HepG2 (cell line): ENCODE results near the gene RPL23. TPM values are rescaled to one million over a fixed set of nuclear protein-coding genes. Genes with fewer than 3 reads are reported as not detected.

Experiments
- FOXA1 ChIP-seq, 2 experiments: fragments of 450-650 bp in 1 of 2; sonication (generic) in 1 of 2; formaldehyde crosslinking in 1 of 2; IDR thresholded peaks; 2 replicates each; pipeline versions ENCODE4 v1.4.0 to v1.6.1; 2016 to 2020; ENCODE audit warnings: missing genetic modification reagents in 1 of 2
- GLMP ChIP-seq: sonication (generic); formaldehyde crosslinking; IDR thresholded peaks from 2 replicates; pipeline ENCODE4 v1.9.0; 2021; ENCODE audit warnings: missing genetic modification reagents, mild to moderate bottlenecking, borderline replicate concordance
- GPBP1L1 ChIP-seq: sonication (generic); formaldehyde crosslinking; IDR thresholded peaks from 2 replicates; pipeline ENCODE4 v1.5.0; 2020; ENCODE audit warnings: mild to moderate bottlenecking, missing genetic modification reagents
- HOXD1 ChIP-seq: sonication (generic); formaldehyde crosslinking; IDR thresholded peaks from 2 replicates; pipeline ENCODE4 v1.5.0; 2020; ENCODE audit warnings: missing genetic modification reagents
- JUNB ChIP-seq: sonication (generic); formaldehyde crosslinking; IDR thresholded peaks from 2 replicates; pipeline ENCODE4 v1.8.0; 2022; ENCODE audit warnings: missing genetic modification reagents, mild to moderate bottlenecking, borderline replicate concordance
- MEIS2 ChIP-seq: sonication (generic); formaldehyde crosslinking; IDR thresholded peaks from 2 replicates; pipeline ENCODE4 v1.9.0; 2021; ENCODE audit warnings: mild to moderate bottlenecking, missing genetic modification reagents
- NPAS2 ChIP-seq: sonication (generic); formaldehyde crosslinking; IDR thresholded peaks from 2 replicates; pipeline ENCODE4 v1.8.0; 2022; ENCODE audit warnings: mild to moderate bottlenecking, missing genetic modification reagents, borderline replicate concordance
- NR2F2 ChIP-seq: IDR thresholded peaks from 2 replicates; pipeline ENCODE4 v1.6.1; 2012; ENCODE audit warnings: low read depth, inconsistent platforms, borderline replicate concordance
- SP2 ChIP-seq: sonication (generic); formaldehyde crosslinking; IDR thresholded peaks from 2 replicates; pipeline ENCODE4 v1.5.1; 2020; ENCODE audit warnings: mild to moderate bottlenecking, missing genetic modification reagents
- TFAP4 ChIP-seq: sonication (generic); IDR thresholded peaks from 2 replicates; pipeline ENCODE4 v1.6.1; 2016; ENCODE audit warnings: low read depth, borderline replicate concordance
- TFDP1 ChIP-seq: IDR thresholded peaks from 2 replicates; pipeline ENCODE4 v1.6.1; 2016; ENCODE audit warnings: missing compliant biosample characterization, missing genetic modification reagents, borderline replicate concordance
- ZBED4 ChIP-seq: sonication (generic); formaldehyde crosslinking; IDR thresholded peaks from 2 replicates; pipeline ENCODE4 v1.4.0; 2020; ENCODE audit warnings: missing genetic modification reagents, borderline replicate concordance
- ZFP82 ChIP-seq: sonication (generic); formaldehyde crosslinking; IDR thresholded peaks from 2 replicates; pipeline ENCODE4 v1.5.1; 2020; ENCODE audit warnings: mild to moderate bottlenecking, missing genetic modification reagents, borderline replicate concordance
- ZKSCAN5 ChIP-seq: sonication (generic); formaldehyde crosslinking; IDR thresholded peaks from 2 replicates; pipeline ENCODE4 v1.5.1; 2020; ENCODE audit warnings: mild to moderate bottlenecking, missing genetic modification reagents
- ZNF276 ChIP-seq: sonication (generic); formaldehyde crosslinking; IDR thresholded peaks from 2 replicates; pipeline ENCODE4 v1.4.0; 2020; ENCODE audit warnings: mild to moderate bottlenecking, low read depth, missing genetic modification reagents
- ZNF558 ChIP-seq: sonication (generic); formaldehyde crosslinking; IDR thresholded peaks from 2 replicates; pipeline ENCODE4 v1.9.0; 2022; ENCODE audit warnings: mild to moderate bottlenecking, missing genetic modification reagents, borderline replicate concordance
- ZNF614 ChIP-seq: IDR thresholded peaks from 2 replicates; pipeline ENCODE4 v1.6.1; 2018; ENCODE audit warnings: missing biosample characterization, missing genetic modification reagents, inconsistent platforms, borderline replicate concordance
- polyA plus RNA-seq, 8 experiments: library from polyadenylated mRNA; depleted of rRNA in 3 of 8; stranded (reverse) in 7 of 8; unstranded in 1 of 8; fragments of >200 nt; fragmentation: Illumina TruSeq in 4 of 8; extraction: Trizol in 4 of 8; gene quantifications; 2 replicates each; pipeline versions ENCODE4 v1.2.1 to v1.2.3, GENCODE V29; 2011 to 2016; ENCODE audit warnings: low read depth in 4 of 8, missing spikeins in 1 of 8, mixed read lengths in 1 of 8; ENCODE audit not compliant: insufficient read depth in 1 of 8
- total RNA-seq, 5 experiments: library from RNA; depleted of rRNA; stranded (reverse); fragments of >200 nt; fragmentation: Illumina TruSeq; extraction: Trizol; gene quantifications; 2 replicates each; pipeline ENCODE4 v1.2.3, GENCODE V29; 2016; ENCODE audit warnings: low read depth in 1 of 5

The RPL23 gene
- total and polyA plus RNA-seq, 2 of the 13 experiments (the other 11 are each of a cell fraction or from before 2014, with no cell fraction given): 2,790 to 4,860 TPM

- TF ChIP-seq ZNF276: peak; percentile 93
- TF ChIP-seq ZBED4 (CRISPR knock-in tag): peak; percentile 59; the same call in 1 of the 2 replicates
- TF ChIP-seq GPBP1L1: no peak
- no peak for TF ChIP-seq FOXA1 (IDR thresholded peaks at IDR 0.05)
- no peak; the same call in 1 of the 2 replicates for TF ChIP-seq FOXA1 (CRISPR knock-in tag; IDR thresholded peaks at IDR 0.05)
- TF ChIP-seq SP2 (CRISPR knock-in tag): peak; percentile 51; the same call in 1 of the 2 replicates
- no peak for TF ChIP-seq JUNB (CRISPR knock-in tag)
- TF ChIP-seq NPAS2: no peak
- TF ChIP-seq NR2F2: peak; percentile 45; the same call in 1 of the 2 replicates
- TF ChIP-seq ZNF614 (CRISPR knock-in tag): peak; percentile 92; the same call in 1 of the 2 replicates
- peak; percentile 86; the same call in 1 of the 2 replicates for TF ChIP-seq HOXD1 (CRISPR knock-in tag)
- TF ChIP-seq GLMP (CRISPR knock-in tag): no peak
- TF ChIP-seq ZKSCAN5: no peak
- 0 out of 2 replicates have a peak, but pooled peaks have one; percentile 63 for TF ChIP-seq MEIS2 (CRISPR knock-in tag)
- TF ChIP-seq TFDP1 (CRISPR knock-in tag): peak; percentile 69; the same call in 1 of the 2 replicates
- TF ChIP-seq ZNF558: peak; percentile 61; the same call in 1 of the 2 replicates
- no peak for TF ChIP-seq ZFP82 (CRISPR knock-in tag)
- TF ChIP-seq TFAP4: peak; percentile 69; the same call in 1 of the 2 replicates
Measured at GRCh38 chr17:38799501-38800236, 53.9 kb downstream of the RPL23 start, which contains the start of gene PIP4K2B (continued).
